Right forelimb (tissue), 1 donor: Measurements from ENCODE around the gene GCNT2.
"Not testable (repeated sequence)": the region's sequence is repeated elsewhere in the genome, so short reads cannot be mapped to it uniquely, and the experiment has no call there.

Experiments used
- DNase-seq: peaks from one replicate; pipeline ENCODE4 v3.0.0-alpha.2; 2018

GCNT2 gene

DNA sequence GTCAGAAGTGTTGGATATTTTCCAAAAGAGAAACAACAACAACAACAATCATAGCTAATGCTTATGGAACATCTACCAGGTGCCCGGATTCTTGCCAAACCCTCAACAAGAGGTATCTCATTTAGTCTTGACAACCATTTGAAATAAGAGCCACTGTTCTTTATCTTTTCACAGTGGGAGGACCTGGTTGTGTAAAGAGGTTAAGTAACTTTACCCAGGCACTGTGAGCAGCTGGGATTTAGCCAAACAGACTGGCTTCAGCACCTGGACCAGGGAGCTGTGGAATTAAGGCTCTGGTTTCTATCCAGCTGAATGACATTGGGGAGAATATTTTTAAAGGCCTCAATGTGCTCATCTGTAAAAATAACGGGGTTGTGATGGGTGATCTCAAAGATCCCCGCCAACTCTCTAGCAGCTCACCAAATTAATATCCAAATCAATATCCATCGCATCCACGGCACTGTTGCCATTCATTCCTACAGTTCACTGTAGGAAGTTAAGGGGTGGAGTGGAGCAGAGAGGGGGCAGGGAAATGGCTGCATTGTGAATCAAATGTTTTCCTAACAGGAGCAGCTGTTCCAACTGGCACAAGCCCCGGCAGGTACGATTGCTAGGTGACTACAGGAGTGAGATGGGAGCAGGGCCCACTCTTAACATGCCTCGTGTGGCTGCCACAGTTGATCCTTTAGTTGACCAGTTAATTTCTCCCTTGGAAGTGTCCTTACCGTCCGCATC is 61.8 kb downstream of the GCNT2 start:
- DNase-seq, result no peak

DNA sequence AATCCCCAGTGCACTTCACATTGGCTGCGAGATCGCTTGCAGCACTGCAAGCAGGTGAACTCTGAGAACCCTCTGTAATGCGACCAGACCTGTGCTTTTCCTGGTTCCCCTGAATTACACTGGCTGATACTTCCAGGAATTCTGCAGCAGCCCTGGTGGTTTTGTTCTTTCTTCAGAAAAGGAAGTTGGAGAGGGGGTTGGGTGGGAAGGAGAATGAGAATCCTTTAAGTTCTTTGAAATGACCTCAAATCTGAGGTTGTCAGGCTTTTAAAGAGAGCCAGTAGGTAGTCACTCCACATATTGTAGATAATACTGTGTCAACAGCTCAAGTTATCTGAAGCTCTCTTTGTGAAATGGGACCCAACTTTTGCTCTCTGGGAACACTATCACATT is 62.4 kb downstream of the GCNT2 start:
- no peak for DNase-seq

DNA sequence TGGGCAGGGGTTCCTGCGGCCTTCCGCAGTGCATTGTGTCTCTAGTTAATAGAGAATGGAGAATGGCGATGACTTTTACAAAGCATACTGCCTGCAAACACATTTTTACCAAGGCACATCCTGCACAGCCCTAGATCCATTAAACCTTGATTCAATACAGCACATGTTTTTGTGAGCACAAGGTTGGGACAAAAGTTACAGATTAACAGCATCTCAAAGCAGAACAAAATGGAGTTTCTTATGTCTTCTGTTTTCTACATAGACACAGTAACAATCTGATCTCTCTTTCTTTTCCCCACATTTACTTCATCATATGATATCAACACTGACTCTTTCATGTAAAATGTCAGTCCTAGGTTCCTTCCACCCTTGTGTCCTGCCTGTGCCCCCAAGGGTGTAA is 63.5 kb downstream of the GCNT2 start:
- DNase-seq, result no peak

DNA sequence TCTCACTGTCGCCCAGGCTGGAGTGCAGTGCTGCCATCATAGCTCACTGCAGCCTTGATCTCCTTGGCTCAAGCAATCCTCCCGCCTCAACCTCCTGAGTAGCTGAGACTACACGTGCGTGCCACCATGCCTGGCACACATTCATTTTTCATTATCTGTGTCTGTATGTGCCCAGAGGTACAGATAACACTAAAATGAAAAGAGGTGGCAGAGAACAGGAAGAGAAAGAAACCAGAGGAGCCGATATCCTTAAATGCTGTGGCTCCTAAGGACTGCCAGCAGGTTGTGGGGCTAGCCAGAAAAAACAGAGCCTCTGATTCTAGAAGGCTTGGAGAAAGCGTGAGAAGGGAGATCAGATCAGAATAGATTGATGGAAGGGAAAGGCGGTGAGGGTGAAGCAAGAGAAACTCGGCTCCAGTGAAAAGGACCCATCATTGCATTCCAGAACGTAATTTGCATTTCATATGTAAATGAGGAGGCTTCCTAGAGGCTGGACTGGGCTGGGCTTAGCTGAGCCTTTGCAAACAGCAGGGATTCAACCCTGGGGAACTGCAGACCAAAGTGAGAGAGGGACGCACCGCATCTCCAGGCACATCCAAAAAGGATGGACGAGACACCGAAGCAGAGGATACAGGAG is 64.2 kb downstream of the GCNT2 start:
- no peak for DNase-seq

DNA sequence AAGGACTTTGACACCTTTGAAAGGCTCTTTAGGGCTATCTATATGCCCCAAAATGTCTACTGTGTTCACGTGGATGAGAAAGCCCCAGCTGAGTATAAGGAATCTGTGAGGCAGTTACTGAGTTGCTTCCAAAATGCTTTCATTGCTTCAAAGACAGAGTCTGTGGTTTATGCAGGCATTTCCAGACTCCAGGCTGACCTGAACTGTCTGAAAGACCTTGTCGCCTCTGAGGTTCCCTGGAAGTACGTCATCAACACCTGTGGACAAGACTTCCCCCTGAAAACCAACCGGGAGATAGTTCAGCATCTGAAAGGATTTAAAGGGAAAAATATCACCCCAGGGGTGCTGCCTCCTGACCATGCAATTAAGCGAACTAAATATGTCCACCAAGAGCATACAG is 65.2 kb downstream of the GCNT2 start:
- DNase-seq, result no peak

DNA sequence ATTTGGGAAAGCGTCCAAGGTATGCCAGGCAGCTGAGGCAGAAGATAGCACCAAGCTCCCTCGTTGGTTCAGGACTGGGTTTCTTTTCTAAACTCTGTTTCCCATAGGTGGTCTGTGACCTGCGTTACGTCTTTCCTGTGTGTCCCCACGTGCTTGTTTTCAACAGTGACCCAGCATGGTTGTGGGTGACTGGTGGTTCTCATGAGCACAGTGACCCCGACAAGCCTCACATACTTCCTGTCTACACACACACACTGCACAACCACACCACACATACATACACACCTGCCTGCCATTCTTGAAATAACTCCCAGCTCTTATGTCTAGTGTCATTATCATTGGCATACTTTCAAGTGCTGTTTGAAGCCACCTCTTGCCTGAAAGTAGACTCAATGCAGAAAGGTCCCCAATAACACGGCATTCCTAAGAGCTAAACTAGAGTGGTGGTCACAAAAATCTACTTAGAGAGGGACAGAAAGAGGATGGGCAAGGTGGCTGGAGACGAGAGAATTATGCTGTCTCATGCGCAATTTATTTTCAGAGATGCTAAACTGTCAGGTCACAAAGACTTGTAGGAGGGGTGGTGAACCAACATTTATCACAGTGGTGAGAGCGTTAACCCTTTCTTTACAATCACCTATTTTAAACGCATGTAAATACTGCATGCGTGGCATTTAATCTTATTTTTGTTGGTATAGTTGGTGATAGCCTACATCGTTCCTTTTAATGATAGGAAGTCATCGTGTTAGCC is 66.7 kb downstream of the GCNT2 start:
- no peak for DNase-seq

DNA sequence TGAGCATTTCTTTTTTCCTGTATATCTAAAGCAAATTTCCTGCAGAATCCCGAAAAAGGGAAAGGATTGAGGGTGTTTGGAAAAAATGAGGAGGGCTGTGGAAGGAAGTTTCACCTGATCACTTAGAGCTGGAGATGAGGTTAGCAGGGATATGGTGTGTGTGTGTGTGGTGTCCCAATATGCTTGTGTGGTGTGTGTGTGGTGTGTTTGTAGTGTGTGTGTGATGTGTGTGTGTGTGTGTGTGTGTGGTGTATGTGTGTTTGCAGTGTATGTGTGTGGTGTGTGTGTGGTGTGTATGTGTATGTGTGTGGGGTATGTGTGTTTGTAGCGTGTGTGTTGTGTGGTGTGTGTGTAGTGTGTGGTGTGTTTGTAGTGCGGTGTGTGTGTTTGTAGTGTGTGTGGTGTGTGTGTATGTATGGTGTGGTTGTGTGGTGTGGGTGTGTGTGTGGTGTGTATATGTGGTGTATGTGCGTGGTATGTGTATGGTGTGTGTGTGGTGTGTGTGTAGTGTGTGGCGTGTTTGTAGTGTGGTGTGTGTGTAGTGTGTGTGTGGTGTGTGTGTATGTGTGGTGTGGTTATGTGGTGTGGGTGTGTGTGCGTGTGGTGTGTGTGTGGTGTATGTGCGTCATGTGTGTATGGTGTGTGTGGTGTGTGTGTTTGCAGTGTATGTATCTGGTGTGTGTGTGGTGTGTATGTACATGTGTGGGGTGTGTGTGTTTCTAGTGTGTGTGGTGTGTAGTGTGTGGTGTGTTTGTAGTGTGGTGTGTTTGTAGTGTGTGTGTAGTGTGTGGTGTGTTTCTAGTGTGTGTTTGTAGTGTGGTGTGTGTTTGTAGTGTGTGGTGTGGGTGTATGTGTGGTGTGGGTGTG is 67.6 kb downstream of the GCNT2 start:
- no peak for DNase-seq

DNA sequence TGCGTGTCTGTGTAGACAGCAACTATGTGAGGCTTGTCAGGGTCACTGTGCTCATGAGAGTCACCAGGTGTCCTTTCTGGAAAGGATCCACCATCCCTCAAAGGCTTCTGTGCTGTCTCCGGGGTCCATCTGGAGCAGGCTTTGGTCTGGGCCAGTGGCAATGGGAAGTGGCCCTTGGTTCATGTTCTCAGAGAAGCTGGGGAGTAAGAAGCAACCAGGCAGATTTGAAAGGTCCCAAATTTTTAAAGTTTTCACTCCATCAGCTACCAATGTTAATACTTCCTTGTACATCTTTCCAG is 68.2 kb downstream of the GCNT2 start:
- no peak for DNase-seq

DNA sequence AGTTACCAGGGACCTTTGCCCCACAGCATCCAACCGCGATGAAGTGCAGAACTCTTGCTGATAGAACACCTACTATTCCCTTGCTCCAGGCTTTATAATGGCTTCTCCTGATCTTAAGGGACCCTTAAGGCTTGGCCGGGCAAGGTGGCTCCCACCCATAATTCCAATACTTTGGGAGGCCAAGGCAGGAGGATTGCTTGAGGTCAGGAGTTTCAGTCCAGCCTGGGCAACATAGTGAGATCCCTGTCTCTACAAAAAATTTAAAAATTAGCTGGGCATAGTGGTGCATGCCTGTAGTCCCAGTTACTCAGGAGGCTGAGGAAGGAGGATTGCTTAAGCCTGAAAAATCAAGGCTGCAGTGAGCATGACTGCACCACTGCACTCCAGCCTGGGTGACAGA is 68.8 kb downstream of the GCNT2 start:
- DNase-seq, result no peak

DNA sequence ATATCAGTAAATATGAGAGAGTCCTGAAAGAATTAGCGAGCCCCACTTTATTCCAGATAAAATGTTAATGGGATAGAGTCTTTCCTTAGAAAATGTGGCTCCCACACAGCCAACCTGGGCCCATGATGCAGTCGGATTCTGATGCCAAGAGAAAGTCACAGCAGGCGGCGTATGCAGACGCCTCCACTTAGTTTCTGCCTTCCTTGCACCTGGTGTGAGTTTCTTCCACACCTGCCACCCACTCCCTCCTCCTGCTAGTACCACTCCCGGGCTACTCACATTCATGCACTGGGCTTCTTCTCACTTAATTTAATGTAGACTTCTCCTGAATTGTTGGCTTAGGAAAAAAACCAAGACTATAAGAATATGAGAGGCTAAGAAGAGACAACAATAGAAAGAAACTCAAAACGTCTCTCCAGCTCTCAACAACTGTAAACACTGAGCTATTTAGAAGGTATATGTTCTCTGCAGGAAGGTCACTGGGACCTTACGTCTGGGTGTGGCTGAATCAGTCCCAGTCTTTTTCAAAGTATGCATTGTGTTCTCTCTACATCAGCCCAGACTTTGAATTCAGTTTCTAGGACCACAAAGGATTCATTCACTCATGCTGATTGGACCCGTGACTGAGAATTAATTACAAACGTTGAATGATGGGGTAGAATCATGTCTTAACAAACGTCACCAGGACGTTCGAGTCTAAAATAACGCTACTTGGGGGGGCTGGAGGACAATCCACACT is 70.4 kb downstream of the GCNT2 start:
- DNase-seq, result no peak

DNA sequence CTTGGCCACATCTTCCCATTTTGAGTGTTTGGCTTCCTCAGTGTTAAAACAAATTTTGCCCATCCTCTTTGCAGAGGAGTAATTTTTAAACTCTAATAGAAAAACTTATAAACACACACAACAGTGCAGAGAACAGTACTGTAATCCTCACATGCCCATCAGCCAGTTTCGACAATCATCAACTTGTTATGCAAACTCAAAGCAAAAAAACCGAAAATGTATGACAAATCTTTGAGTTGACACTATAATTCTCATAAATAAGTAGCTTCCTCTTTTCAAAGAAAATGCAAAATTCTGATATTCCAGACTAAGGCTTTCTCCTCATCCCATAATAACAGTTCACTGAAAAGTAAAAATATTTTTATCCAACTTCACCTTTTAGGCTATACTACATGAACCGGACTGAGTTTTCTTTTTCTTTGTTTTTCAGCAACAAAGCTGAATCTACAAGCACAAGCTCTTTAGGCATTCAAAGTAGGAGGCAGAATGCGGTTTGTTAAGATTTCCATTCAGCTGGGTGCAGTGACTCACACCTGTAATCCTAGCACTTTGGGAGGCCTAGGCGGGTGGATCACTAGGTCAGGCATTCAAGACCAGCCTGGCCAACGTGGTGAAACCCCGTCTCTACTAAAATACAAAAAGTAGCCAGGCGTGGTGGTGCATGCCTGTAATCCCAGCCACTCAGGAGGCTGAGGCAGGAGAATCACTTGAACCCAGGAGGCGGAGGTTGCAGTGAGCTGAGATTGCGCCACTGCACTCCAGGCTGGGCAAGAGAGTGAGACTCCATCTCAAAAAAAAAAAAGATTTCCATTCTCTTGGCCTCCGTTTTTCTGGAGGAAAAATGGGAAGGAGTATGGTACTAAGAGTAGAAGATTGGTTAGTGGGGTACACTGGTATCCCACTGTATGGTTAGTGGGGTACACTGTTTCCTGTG is 74.8 kb downstream of the GCNT2 start:
- no peak for DNase-seq

DNA sequence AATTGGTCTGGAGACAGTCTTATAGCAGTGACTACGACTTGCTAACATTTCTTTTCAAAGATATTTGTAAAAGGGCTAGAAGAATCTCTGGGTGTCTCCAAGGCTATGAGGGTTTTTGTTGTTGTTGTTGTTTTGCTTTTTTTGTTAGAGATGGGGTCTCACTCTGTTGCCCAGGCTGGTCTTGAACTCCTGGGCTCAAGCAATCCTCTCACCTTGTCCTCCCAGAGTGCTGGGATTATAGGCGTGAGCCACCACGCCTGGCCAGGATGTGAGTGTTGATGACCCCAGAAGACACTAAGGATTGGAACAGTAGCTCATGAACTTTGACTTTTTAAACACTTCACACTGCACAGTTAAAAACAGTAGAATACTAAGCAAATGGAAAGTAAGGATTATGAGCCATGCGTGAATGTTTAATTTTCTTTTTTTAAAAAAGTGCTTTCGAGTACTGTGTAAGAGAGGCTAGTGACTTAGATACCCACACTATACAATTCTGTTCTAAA is 76.4 kb downstream of the GCNT2 start:
- no peak for DNase-seq

DNA sequence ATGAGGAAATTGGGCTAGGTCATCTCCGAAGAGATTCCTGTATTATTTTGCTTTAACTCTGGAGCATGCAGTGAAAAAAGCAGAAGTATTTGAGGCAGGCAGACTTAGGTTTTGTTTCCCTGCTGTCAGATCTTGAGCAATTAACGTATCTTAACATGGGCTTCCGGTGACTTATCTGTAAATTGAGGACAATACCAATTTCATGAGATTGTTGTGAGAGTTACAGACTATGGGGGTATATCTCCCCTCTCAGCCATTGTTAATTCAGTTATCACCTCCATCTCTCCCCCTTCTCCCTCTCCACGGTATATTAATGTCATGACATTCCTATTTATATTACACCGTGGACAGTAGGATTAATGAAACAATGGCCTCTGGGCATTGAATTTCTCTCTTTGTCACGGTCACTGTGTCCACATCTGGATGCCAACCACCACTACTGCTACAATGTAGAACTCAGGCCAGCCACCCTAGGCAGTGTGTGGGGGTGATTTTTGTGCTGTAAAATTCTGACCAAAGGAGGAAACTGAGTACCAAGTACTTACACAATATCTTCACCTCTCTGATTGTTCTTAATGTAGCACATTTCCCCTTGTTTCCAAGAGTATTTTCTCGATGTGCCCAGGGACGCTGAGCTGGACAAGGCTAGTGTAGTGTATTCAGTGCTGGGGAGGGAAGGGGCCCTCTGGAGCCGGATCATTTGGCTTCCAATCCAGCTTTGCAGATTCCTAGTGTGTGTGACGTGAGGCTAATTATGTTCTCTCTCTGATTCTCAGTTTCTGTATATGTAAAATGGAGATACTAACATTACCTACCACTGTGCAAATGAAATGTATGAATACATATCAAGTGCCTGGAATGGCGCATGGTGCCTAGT is 77.2 kb downstream of the GCNT2 start:
- no peak for DNase-seq

DNA sequence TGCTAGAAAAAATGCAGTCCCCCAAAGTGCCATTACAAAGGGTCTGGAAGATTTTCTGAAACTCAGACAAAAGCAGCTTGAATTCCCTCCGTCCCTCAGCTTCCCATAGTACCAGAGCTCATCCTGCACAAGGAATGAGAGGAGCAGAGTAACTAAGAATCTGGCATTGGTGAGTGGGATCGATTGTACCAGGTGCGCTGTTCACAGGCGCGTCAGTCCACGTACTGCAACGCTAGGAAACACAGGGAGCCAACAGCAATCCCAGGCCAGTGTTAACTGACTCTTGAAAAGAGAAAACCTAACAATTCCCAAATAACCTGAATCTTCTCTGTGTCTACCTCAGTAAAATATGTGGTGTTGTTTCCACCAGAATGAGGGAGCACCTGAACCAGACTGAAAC is 77.9 kb downstream of the GCNT2 start:
- no peak for DNase-seq

DNA sequence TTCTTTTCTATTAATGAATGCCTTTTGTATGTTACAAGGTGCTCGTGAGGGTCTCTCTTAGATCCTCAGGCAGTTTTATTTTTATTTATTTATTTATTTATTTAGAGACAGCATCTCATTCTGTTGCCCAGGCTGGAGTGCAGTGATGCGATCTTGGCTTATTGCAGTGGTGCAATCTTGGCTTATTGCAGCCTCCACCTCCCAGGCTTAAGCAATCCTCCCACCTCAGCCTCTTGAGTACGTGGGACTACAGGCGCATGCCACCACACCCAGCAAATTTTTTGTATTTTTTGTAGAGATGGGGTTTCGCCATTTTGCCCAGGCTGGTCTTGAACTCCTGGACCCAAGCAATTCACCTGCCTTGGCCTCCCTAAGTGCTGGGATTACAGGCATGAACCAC is 79.5 kb downstream of the GCNT2 start:
- DNase-seq, result not testable (repeated sequence)

DNA sequence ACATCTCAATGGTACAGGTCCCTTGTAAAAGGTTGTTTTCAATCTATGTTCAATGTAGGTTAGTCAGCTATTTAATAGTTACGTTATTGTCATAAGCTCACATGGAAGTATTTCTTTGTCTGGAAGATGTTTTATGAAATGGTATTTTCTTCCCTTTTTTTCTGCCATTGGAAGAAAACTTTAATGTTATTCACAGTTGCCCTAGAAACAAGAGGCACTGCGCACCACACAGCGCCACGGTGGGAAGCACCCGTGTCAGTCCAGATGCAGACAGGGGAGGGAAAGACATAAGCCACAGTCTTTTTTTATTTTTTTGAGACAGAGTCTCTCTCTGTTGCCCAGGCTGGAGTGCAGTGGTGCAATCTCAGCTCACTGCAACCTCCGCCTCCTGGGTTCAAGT is 82.1 kb downstream of the GCNT2 start:
- DNase-seq, result no peak

DNA sequence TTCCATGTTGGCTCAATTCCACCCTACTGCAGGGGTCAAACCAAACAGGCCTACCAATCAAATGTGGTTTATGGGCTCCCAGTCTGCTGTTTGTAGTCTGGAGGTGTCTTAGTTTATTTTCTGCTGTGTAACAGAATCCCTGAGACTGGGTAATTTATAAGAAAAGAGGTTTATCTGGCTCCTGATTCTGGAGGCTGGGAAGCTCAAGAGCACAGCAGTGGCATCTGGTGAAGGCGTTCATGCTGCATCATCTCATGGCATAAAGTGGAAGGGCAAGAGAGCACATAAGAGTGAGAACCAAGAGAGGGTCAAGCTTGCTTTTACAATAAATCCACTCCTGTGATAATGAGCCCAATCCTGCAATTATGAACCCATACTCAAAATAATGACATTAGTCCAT is 87.9 kb downstream of the GCNT2 start:
- DNase-seq, result no peak

DNA sequence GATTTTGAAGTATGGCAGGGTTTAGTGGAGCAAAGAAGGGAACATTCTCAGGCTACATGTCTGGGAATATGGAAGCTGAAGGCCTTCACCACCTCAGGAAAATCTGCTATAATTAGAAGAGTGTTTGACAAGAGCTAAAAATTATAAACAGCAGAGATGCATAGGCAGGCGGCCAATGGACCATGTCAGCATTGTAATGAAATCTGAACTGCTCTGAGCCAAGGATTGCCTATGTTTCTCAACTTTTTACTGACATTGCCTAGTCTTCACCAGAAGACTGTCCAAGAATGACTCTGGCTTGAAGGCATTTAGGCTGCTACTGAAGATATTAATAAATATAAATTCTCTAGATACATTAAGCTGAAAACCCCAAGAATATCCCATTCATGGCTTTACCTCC is 89.1 kb downstream of the GCNT2 start:
- no peak for DNase-seq

DNA sequence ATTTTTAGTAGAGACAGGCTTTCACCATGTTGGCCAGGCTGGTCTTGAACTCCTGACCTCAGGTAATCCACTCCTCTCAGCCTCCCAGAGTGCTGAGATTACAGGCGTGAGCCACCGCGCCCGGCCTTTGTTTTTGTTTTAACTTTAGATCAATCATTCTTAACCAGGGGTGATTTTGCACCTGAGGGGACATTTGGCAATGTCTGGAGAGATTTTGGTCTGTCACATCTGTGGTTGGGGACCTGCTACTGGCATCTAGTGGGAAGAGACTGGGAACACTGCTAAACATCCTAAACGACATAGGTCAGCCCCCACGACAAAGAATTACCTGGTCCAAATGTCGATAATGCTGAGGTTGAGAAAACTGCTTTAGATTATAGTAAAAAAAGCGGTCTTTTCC is 91.0 kb downstream of the GCNT2 start:
- no peak for DNase-seq

DNA sequence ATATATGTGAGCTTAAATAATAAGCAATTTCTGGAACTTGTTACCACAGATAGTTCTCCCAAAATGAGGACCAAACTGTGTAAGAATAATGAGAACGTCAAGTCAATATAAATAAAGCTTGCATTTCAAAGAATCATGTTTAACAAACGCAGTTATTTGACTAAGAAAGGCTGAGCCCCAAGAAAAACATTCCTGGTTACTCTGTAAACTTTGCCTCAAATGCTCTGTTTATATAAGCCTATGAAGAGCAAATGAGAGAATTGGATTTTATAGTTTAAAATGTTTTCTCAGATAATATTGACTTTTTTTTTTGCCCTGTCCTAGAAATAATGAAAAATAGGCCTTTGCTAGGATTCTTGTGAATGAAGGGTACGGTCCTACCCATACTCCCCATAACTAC is 91.9 kb downstream of the GCNT2 start:
- no peak for DNase-seq
